HepG2 (cell line): Measurements from ENCODE around the gene VARS2. TPM values are rescaled to one million over a fixed set of nuclear protein-coding genes. Genes with fewer than 3 reads are reported as not detected.

ENCODE experiments used
- GZF1 ChIP-seq: sonication (generic); formaldehyde crosslinking; IDR thresholded peaks from 2 replicates; pipeline ENCODE4 v1.5.1; 2020; ENCODE audit warnings: mild to moderate bottlenecking, missing genetic modification reagents
- MEF2D ChIP-seq: sonication (generic); formaldehyde crosslinking; IDR thresholded peaks from 2 replicates; pipeline ENCODE4 v1.5.1; 2020; ENCODE audit warnings: mild to moderate bottlenecking, missing genetic modification reagents
- NONO ChIP-seq, 2 experiments: fragments of 450-650 bp in 1 of 2; sonication (generic) in 1 of 2; formaldehyde crosslinking in 1 of 2; IDR thresholded peaks in 1 of 2; conservative IDR thresholded peaks in 1 of 2; 2 replicates each; pipeline versions ENCODE4 v1.6.1 to v1.8.0; 2017 to 2022; ENCODE audit warnings: mild to moderate bottlenecking in 1 of 2, missing genetic modification reagents in 1 of 2, moderate library complexity in 1 of 2
- STAG1 ChIP-seq: sonication (generic); formaldehyde crosslinking; IDR thresholded peaks from 2 replicates; pipeline ENCODE4 v1.4.0; 2020; ENCODE audit warnings: missing genetic modification reagents
- ZFYVE20 ChIP-seq: sonication (generic); formaldehyde crosslinking; IDR thresholded peaks from 2 replicates; pipeline ENCODE4 v1.8.0; 2023; ENCODE audit warnings: low read depth, mild to moderate bottlenecking, moderate library complexity, missing genetic modification reagents, borderline replicate concordance
- ZNF17 ChIP-seq: sonication (generic); formaldehyde crosslinking; IDR thresholded peaks from 2 replicates; pipeline ENCODE4 v1.5.0; 2020; ENCODE audit warnings: mild to moderate bottlenecking, missing genetic modification reagents
- ZNF547 ChIP-seq: sonication (generic); formaldehyde crosslinking; IDR thresholded peaks from 2 replicates; pipeline ENCODE4 v1.5.1; 2020; ENCODE audit warnings: mild to moderate bottlenecking, missing genetic modification reagents
- ZNF777 ChIP-seq: sonication (generic); formaldehyde crosslinking; IDR thresholded peaks from 2 replicates; pipeline ENCODE4 v1.4.0; 2020; ENCODE audit warnings: missing genetic modification reagents
- polyA plus RNA-seq, 8 experiments: library from polyadenylated mRNA; depleted of rRNA in 3 of 8; stranded (reverse) in 7 of 8; unstranded in 1 of 8; fragments of >200 nt; fragmentation: Illumina TruSeq in 4 of 8; extraction: Trizol in 4 of 8; gene quantifications; 2 replicates each; pipeline versions ENCODE4 v1.2.1 to v1.2.3, GENCODE V29; 2011 to 2016; ENCODE audit warnings: low read depth in 4 of 8, missing spikeins in 1 of 8, mixed read lengths in 1 of 8; ENCODE audit not compliant: insufficient read depth in 1 of 8
- total RNA-seq, 5 experiments: library from RNA; depleted of rRNA; stranded (reverse); fragments of >200 nt; fragmentation: Illumina TruSeq; extraction: Trizol; gene quantifications; 2 replicates each; pipeline ENCODE4 v1.2.3, GENCODE V29; 2016; ENCODE audit warnings: low read depth in 1 of 5
- TF ChIP-seq, protein P1 (sequence below): sonication (generic); formaldehyde crosslinking; IDR thresholded peaks from 2 replicates; pipeline ENCODE4 v1.8.1; 2023; ENCODE audit warnings: missing genetic modification reagents, inconsistent platforms, borderline replicate concordance
- TF ChIP-seq, protein P2 (sequence below): sonication (generic); formaldehyde crosslinking; IDR thresholded peaks from 2 replicates; pipeline ENCODE4 v1.4.0; 2020; ENCODE audit warnings: missing genetic modification reagents
- TF ChIP-seq, protein P3 (sequence below): sonication (generic); formaldehyde crosslinking; IDR thresholded peaks from 2 replicates; pipeline ENCODE4 v1.9.0; 2021; ENCODE audit warnings: missing genetic modification reagents, borderline replicate concordance
- TF ChIP-seq, protein P4 (sequence below): sonication (generic); formaldehyde crosslinking; IDR thresholded peaks from 2 replicates; pipeline ENCODE4 v1.4.0; 2020; ENCODE audit warnings: missing genetic modification reagents
- TF ChIP-seq, protein P5 (sequence below): sonication (generic); formaldehyde crosslinking; IDR thresholded peaks from 2 replicates; pipeline ENCODE4 v1.4.0; 2020; ENCODE audit warnings: missing genetic modification reagents, borderline replicate concordance
- TF ChIP-seq, protein P6 (sequence below): fragments of 450-650 bp; IDR thresholded peaks from 2 replicates; pipeline ENCODE4 v1.6.1; 2017

Gene VARS2
- total and polyA plus RNA-seq, 2 of the 13 experiments (the other 11 are each of a cell fraction or from before 2014, with no cell fraction given) = 61.8 to 71.8 TPM

DNA sequence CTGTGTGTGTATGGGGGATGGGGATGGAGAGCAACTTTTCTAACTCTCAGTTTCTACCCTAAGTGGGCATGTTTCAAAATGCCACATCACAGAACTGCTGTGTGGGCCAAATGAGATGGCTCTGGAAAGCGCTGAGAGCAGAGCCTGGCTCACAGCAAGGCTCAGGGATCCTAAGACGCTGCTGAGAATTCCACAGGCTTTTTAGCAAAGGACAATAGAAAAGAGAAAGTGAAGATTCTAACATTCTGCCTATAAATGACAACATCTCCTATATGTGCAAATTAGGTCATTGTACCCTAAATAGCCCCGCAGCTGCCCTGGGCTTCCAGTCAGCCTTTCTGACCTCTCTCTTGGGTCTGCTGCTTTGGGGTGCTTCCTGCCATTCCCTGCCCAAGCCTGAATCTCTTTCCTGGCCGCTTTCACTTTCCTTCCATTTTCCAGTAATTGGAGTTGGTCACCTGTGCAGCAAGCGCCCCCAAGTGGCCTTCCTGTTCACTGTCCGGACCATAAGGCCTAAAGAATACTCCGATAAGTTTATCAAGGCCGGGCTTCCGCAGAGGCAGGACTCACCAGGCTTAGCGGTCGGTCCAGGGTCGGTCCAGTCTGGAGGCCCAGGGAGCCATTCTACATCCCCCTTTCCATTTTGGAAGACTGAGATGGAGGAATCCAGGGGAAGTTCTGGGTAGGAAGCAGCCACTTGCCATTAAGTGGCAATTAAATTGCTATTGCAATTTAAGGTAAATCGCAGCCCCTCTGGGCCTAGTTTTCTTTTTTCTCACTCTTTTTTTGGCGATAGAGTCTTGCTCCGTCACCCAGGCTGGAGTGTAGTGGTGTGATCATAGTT, 36.4 kb upstream of the VARS2 start (continued):
- TF ChIP-seq, protein P1, sequence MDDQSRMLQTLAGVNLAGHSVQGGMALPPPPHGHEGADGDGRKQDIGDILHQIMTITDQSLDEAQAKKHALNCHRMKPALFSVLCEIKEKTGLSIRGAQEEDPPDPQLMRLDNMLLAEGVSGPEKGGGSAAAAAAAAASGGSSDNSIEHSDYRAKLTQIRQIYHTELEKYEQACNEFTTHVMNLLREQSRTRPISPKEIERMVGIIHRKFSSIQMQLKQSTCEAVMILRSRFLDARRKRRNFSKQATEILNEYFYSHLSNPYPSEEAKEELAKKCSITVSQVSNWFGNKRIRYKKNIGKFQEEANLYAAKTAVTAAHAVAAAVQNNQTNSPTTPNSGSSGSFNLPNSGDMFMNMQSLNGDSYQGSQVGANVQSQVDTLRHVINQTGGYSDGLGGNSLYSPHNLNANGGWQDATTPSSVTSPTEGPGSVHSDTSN = no peak
- no peak for TF ChIP-seq ZNF777 (CRISPR knock-in tag)
- no peak for TF ChIP-seq ZNF17 (CRISPR knock-in tag)
- TF ChIP-seq STAG1 (CRISPR knock-in tag) = peak; percentile 98
- no peak for TF ChIP-seq GZF1 (CRISPR knock-in tag)
- TF ChIP-seq NONO (IDR thresholded peaks at IDR 0.05) = no peak
- 0 out of 2 replicates have a peak, but pooled peaks have one; percentile 26 for TF ChIP-seq NONO (CRISPR knock-in tag; conservative IDR thresholded peaks at IDR 0.05)
- no peak for TF ChIP-seq ZFYVE20 (CRISPR knock-in tag)
- TF ChIP-seq MEF2D (CRISPR knock-in tag) = no peak
- TF ChIP-seq, protein P2, sequence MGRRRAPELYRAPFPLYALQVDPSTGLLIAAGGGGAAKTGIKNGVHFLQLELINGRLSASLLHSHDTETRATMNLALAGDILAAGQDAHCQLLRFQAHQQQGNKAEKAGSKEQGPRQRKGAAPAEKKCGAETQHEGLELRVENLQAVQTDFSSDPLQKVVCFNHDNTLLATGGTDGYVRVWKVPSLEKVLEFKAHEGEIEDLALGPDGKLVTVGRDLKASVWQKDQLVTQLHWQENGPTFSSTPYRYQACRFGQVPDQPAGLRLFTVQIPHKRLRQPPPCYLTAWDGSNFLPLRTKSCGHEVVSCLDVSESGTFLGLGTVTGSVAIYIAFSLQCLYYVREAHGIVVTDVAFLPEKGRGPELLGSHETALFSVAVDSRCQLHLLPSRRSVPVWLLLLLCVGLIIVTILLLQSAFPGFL (CRISPR knock-in tag) = no peak
- TF ChIP-seq, protein P3, sequence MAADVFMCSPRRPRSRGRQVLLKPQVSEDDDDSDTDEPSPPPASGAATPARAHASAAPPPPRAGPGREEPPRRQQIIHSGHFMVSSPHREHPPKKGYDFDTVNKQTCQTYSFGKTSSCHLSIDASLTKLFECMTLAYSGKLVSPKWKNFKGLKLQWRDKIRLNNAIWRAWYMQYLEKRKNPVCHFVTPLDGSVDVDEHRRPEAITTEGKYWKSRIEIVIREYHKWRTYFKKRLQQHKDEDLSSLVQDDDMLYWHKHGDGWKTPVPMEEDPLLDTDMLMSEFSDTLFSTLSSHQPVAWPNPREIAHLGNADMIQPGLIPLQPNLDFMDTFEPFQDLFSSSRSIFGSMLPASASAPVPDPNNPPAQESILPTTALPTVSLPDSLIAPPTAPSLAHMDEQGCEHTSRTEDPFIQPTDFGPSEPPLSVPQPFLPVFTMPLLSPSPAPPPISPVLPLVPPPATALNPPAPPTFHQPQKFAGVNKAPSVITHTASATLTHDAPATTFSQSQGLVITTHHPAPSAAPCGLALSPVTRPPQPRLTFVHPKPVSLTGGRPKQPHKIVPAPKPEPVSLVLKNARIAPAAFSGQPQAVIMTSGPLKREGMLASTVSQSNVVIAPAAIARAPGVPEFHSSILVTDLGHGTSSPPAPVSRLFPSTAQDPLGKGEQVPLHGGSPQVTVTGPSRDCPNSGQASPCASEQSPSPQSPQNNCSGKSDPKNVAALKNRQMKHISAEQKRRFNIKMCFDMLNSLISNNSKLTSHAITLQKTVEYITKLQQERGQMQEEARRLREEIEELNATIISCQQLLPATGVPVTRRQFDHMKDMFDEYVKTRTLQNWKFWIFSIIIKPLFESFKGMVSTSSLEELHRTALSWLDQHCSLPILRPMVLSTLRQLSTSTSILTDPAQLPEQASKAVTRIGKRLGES (CRISPR knock-in tag) = no peak
- TF ChIP-seq ZNF547 (CRISPR knock-in tag) = no peak
- TF ChIP-seq, protein P4, sequence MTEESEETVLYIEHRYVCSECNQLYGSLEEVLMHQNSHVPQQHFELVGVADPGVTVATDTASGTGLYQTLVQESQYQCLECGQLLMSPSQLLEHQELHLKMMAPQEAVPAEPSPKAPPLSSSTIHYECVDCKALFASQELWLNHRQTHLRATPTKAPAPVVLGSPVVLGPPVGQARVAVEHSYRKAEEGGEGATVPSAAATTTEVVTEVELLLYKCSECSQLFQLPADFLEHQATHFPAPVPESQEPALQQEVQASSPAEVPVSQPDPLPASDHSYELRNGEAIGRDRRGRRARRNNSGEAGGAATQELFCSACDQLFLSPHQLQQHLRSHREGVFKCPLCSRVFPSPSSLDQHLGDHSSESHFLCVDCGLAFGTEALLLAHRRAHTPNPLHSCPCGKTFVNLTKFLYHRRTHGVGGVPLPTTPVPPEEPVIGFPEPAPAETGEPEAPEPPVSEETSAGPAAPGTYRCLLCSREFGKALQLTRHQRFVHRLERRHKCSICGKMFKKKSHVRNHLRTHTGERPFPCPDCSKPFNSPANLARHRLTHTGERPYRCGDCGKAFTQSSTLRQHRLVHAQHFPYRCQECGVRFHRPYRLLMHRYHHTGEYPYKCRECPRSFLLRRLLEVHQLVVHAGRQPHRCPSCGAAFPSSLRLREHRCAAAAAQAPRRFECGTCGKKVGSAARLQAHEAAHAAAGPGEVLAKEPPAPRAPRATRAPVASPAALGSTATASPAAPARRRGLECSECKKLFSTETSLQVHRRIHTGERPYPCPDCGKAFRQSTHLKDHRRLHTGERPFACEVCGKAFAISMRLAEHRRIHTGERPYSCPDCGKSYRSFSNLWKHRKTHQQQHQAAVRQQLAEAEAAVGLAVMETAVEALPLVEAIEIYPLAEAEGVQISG = peak; percentile 56; the same call in 1 of the 2 replicates
- TF ChIP-seq, protein P5, sequence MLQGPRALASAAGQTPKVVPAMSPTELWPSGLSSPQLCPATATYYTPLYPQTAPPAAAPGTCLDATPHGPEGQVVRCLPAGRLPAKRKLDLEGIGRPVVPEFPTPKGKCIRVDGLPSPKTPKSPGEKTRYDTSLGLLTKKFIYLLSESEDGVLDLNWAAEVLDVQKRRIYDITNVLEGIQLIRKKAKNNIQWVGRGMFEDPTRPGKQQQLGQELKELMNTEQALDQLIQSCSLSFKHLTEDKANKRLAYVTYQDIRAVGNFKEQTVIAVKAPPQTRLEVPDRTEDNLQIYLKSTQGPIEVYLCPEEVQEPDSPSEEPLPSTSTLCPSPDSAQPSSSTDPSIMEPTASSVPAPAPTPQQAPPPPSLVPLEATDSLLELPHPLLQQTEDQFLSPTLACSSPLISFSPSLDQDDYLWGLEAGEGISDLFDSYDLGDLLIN (CRISPR knock-in tag) = no peak
- TF ChIP-seq, protein P6, sequence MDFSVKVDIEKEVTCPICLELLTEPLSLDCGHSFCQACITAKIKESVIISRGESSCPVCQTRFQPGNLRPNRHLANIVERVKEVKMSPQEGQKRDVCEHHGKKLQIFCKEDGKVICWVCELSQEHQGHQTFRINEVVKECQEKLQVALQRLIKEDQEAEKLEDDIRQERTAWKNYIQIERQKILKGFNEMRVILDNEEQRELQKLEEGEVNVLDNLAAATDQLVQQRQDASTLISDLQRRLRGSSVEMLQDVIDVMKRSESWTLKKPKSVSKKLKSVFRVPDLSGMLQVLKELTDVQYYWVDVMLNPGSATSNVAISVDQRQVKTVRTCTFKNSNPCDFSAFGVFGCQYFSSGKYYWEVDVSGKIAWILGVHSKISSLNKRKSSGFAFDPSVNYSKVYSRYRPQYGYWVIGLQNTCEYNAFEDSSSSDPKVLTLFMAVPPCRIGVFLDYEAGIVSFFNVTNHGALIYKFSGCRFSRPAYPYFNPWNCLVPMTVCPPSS = no peak
